Epidermal melanocyte (primary cell): Measurements from ENCODE around the gene KLHL2.

Experiments used
- DNase-seq: peaks from one replicate; pipeline ENCODE4 v3.0.0; 2011; ENCODE audit warnings: low spot score; ENCODE audit not compliant: insufficient read length

Gene KLHL2

GRCh38 chr4:165360985-165361670 is 153.8 kb downstream of the KLHL2 start:
- DNase-seq, result no peak

DNA sequence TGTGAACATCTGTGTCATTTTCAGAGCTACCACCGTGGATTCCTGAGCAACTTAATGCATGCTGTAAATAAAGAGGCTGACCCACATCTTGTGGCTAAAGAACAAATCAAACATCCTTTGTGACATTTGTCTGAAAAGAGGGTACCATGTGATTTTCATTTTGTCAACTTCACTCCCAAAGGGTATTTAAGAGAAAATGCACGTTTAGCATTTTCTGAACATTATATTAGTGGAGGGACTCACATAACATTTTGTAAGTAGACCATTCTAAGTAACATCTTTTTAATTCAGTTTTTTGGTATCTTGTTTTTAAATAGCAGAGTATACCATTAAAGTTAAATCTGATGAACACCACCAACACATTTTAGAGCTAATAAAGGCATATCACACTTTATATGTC is 154.4 kb downstream of the KLHL2 start:
- DNase-seq, result no peak

- no peak for DNase-seq
These were observed 157.2 kb downstream of the KLHL2 start for GRCh38 chr4:165364452-165365080.

DNA sequence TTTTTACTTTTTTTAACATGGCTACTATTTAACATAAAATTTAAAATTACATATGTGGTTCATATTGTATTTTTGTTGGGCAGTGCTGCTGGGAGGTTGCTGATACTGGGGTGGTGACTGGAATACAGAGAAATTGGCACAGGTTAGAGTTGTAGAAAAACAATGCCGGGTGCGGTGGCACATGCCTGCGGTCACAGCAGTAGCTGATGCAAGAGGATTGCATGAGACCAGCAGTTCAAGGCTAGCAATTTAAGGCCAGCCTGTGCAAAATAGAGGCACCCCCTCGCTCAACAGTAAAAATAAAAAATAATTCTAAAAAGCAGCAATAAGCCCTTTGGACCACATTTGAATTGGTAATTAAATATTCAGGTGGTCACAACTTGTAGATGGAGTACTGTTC is 159.7 kb downstream of the KLHL2 start:
- no peak for DNase-seq

DNA sequence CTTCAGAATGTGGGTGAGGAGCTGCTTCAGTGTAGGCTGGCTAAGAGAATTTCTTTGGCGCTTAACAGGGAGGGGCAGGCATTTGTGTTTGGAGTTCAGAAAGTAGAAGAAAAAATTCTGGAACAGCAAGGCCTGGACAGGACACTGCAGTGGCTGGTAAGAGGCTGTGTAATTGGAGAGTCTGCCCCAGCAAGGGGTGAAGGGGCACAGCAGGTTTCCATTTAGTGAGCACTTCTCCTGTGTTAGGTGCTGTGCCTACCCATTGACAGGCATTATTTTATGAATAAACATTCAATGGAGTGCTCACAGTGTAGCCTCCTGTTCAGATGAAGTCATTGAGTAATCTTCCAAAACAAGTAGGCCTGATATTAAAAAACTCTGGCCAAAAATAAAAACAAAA is 160.8 kb downstream of the KLHL2 start:
- DNase-seq, result no peak

- DNase-seq, result no peak
These were observed 161.2 kb downstream of the KLHL2 start for GRCh38 chr4:165368567-165368966.

GRCh38 chr4:165369522-165369921 is 162.2 kb downstream of the KLHL2 start:
- no peak for DNase-seq

DNA sequence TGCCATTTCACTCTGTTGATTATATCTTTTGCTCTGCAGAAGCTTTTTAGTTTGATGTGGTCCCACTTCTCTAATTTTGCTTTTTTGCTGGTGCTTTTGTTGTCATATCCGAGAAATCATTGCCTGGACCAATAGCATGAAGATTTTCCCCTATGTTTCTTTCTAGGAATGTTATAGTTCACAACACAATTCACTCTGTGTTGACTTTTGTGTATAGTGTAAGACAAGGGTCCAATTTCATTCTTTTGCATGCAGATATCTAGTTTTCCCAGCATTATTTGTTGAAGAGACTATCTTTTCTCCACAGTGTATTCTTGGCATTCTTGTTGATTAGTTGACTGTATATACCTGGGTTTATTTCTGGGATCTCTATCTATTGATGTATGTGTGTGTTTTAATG is 163.2 kb downstream of the KLHL2 start:
- DNase-seq, result no peak
